IPS-18a (cell line): Measurements from ENCODE around the gene CDNF.

ENCODE experiments used
- H3K27ac ChIP-seq: one replicate; pipeline ENCODE4 v1.5.1; 2013; ENCODE audit warnings: low read length
- H3K27me3 ChIP-seq: one replicate; pipeline ENCODE4 v1.6.1; 2013; ENCODE audit warnings: mild to moderate bottlenecking, low read length; ENCODE audit not compliant: control insufficient read depth, insufficient read depth
- H3K36me3 ChIP-seq: one replicate; pipeline ENCODE4 v1.6.1; 2013; ENCODE audit warnings: low read depth, low read length; ENCODE audit not compliant: control insufficient read depth
- H3K4me1 ChIP-seq: one replicate; pipeline ENCODE4 v1.6.1; 2013; ENCODE audit warnings: low read depth, low read length; ENCODE audit not compliant: control insufficient read depth
- H3K4me3 ChIP-seq: one replicate; pipeline ENCODE4 v1.5.1; 2013; ENCODE audit warnings: low read length
- H3K9ac ChIP-seq: one replicate; pipeline ENCODE4 v1.6.1; 2013; ENCODE audit warnings: mild to moderate bottlenecking, low read length, moderate library complexity
- H3K9me3 ChIP-seq: one replicate; pipeline ENCODE4 v1.6.1; 2013; ENCODE audit warnings: low read depth, low read length; ENCODE audit not compliant: control insufficient read depth

CDNF gene

DNA sequence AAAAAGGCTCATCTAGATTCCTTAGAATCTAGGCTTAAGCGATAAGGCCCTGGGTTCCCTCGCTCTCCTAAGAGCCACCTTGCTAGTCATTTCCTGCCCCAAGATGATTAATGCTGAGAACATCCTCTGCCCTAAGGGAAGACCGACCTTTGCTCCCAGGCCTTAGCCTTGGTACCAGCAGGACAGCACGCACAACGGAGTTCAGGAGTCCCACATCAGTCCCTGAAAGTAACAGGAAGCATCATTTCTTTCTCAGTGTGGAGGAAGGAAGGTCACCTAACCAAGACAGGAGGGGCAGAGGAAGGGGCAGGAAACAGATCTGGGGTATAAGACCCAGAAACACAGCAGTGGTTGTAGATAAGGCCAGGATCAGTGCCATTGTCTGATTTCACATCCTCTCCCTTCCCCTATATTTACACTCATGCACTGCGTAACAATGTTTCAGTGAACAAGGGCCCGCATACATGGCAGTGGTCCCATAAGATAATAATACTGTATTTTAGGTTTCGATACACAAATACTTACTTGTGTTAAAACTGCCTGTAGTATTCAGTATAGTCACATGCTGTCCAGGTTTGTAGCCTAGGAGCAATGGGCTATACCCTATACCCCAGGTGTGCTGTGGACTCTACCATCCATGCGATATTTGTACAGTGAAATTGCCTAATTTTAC, 55.0 kb downstream of the CDNF start:
- Histone ChIP-seq H3K4me1 (no peaks in the 10 kb centered on the region), H3K4me3 (no peak overlapping the region), H3K9ac (no peak overlapping the region), H3K27ac (no peak overlapping the region), H3K27me3 (no peaks in the 10 kb centered on the region), H3K9me3 (no peaks in the 10 kb centered on the region), H3K36me3 (no peaks in the 10 kb centered on the region)

GRCh38 chr10:14781763-14782162, 56.1 kb downstream of the CDNF start:
- no peak overlapping the region for H3K27ac ChIP-seq
- H3K36me3 ChIP-seq = no peaks in the 10 kb centered on the region

GRCh38 chr10:14779001-14779651, 58.7 kb downstream of the CDNF start:
- Histone ChIP-seq H3K27me3 (no peaks in the 10 kb centered on the region), H3K9me3 (no peaks in the 10 kb centered on the region), H3K27ac (no peak overlapping the region), H3K9ac (no peak overlapping the region), H3K36me3 (no peaks in the 10 kb centered on the region), H3K4me1 (no peaks in the 10 kb centered on the region), H3K4me3 (no peak overlapping the region)

More at GRCh38 chr10:14781763-14782162, 56.1 kb downstream of the CDNF start:
- Histone ChIP-seq H3K4me3 (no peak overlapping the region), H3K4me1 (no peaks in the 10 kb centered on the region), H3K27me3 (no peaks in the 10 kb centered on the region), H3K9me3 (no peaks in the 10 kb centered on the region), H3K9ac (no peak overlapping the region)

DNA sequence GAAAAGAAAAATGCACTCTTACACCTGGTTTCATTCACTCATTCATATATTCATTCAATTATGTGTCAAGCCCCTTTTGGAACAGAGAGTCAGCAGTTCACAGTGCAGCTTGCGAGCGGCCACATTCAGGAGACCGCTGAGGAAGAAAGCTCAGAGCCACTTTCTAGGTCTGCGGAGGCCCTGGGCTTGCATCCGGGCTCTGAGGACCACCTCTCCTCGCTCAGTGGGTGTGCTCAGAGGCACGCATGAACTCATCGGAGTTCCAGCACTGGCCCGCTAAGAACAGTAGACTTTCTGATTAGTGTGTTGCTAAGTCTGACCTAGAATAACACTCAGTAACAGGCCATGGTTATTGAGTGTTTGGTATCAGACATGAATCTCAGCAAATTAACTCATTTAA, 61.3 kb downstream of the CDNF start:
- no peak overlapping the region for H3K27ac ChIP-seq
- H3K9me3 ChIP-seq = no peaks in the 10 kb centered on the region
- no peaks in the 10 kb centered on the region for H3K4me1 ChIP-seq
- no peaks in the 10 kb centered on the region for H3K27me3 ChIP-seq
- H3K36me3 ChIP-seq = no peaks in the 10 kb centered on the region
- H3K9ac ChIP-seq = no peak overlapping the region
- H3K4me3 ChIP-seq = no peak overlapping the region

GRCh38 chr10:14775656-14776055, 62.2 kb downstream of the CDNF start:
- Histone ChIP-seq H3K27me3 (no peaks in the 10 kb centered on the region), H3K9me3 (no peaks in the 10 kb centered on the region), H3K36me3 (no peaks in the 10 kb centered on the region), H3K9ac (no peak overlapping the region), H3K4me1 (no peaks in the 10 kb centered on the region), H3K4me3 (no peak overlapping the region), H3K27ac (no peak overlapping the region)

DNA sequence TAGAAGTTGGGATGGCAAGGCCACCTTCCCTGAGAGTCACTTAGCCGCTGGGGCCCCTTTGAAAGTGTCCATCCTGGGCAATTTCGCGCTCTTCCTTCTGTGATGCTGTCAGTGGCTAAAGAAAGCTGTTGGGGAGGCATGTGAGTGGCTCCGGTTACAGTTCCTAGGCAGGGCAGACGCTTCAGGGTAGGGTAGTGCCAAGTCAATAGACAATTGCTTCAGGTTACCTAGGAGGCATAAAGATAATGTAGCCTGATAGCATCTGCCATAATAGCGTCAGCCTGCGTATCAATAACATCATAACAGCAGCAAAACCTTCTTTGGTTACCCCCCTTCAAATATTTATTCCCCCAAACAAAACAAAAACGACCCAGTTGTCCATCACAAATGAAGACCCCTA, 63.0 kb downstream of the CDNF start, which contains the start of gene FAM107B:
TSS of gene FAM107B (minus strand) at position 101 of the 400 bp plus-strand sequence. CDS start 234 bp downstream, outside the sequence.
- no peaks in the 10 kb centered on the region for H3K36me3 ChIP-seq
- no peaks in the 10 kb centered on the region for H3K27me3 ChIP-seq

DNA sequence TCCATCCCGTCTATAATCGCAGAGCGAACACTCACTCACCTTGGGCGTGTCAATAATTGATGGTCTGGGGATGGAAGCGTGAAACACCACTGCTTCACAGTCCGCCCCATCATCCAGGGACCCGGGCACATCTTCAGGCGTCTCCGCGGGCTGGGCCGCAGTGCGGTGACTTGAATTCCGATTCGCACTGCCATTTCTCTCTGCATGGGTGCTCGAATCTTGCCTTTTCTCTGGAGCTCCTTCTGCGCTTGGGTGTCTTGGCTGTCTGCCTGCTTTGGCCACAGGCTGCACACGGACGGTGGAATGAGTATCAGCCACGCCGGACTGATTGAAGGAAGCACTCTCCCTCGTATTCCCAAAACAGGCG, 63.6 kb downstream of the CDNF start:
- H3K4me1 ChIP-seq = no peaks in the 10 kb centered on the region
- H3K27me3 ChIP-seq = no peaks in the 10 kb centered on the region
- H3K27ac ChIP-seq = no peak overlapping the region
- H3K9me3 ChIP-seq = no peaks in the 10 kb centered on the region
- no peak overlapping the region for H3K4me3 ChIP-seq
- H3K36me3 ChIP-seq = no peaks in the 10 kb centered on the region
- H3K9ac ChIP-seq = no peak overlapping the region

More for the DNA sequence above, 63.0 kb downstream of the CDNF start, which contains the start of gene FAM107B:
- Histone ChIP-seq H3K9ac (no peak within 1 kb of the TSS), H3K4me3 (no peak within 1 kb of the TSS), H3K9me3 (no peaks in the 10 kb centered on the region), H3K27ac (no peak within 1 kb of the TSS), H3K4me1 (no peaks in the 10 kb centered on the region)

GRCh38 chr10:14773551-14774213, 64.2 kb downstream of the CDNF start:
- Histone ChIP-seq H3K4me3 (no peak overlapping the region), H3K4me1 (no peaks in the 10 kb centered on the region), H3K27me3 (no peaks in the 10 kb centered on the region), H3K27ac (no peak overlapping the region), H3K9me3 (no peaks in the 10 kb centered on the region), H3K9ac (no peak overlapping the region), H3K36me3 (no peaks in the 10 kb centered on the region)

- Histone ChIP-seq H3K4me1 (no peaks in the 10 kb centered on the region), H3K27me3 (no peaks in the 10 kb centered on the region), H3K27ac (no peak overlapping the region), H3K9me3 (no peaks in the 10 kb centered on the region), H3K36me3 (no peaks in the 10 kb centered on the region), H3K9ac (no peak overlapping the region), H3K4me3 (no peak overlapping the region)
Measured at GRCh38 chr10:14772399-14772798, 65.4 kb downstream of the CDNF start.

DNA sequence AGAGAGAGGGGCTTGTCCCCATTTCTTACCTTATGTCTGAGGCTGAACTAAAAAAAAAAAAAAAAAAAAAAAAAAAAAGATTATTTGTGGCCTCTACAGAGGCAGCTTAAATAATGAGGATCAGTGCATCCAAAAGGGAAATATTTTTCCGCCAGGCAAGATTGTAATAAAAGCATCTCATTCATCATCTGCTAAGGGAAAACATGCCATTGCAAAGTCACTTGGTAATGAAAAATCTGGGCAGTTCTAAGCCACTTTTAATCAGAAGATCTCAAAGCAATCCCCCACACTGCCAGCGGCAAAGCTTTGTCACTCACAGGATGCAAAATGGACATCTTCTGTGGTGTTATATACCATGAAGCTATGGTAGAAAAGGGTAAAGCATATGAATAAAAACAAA, 66.9 kb downstream of the CDNF start:
- Histone ChIP-seq H3K9me3 (no peaks in the 10 kb centered on the region), H3K27me3 (no peaks in the 10 kb centered on the region), H3K36me3 (no peaks in the 10 kb centered on the region), H3K4me3 (no peak overlapping the region), H3K4me1 (no peaks in the 10 kb centered on the region), H3K9ac (no peak overlapping the region), H3K27ac (no peak overlapping the region)
